ENCODE measurements around the gene MMP14.
"Not testable (repeated sequence)": the region's sequence is repeated elsewhere in the genome, so short reads cannot be mapped to it uniquely, and the experiment has no call there.

The MMP14 gene

DNA sequence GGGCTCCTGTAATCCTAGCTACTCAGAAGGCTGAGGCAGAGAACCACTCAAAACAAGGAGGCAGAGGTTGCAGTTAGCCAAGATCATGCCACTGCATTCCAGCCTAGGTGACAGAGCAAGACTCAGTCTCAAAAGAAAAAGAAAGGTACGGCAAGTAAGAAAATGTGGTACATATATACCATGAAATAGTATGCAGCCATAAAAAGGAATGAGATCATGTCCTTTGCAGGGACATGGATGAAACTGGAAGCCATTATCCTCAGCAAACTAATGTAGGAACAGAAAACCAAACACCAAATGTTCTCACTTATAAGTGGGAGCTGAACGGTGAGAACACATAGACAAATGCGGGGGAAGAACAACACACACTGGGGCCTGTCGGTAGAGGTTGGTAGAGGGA, 31.1 kb upstream of the MMP14 start:
- not testable (repeated sequence) for H3K9me3 ChIP-seq (ENCODE audit: control insufficient read depth, insufficient read depth, low read length); H3K4me1 ChIP-seq (ENCODE audit: insufficient read depth, low read length); H3K36me3 ChIP-seq (ENCODE audit: insufficient read depth, low read length); H3K9ac ChIP-seq (ENCODE audit: low read depth, low read length)

DNA sequence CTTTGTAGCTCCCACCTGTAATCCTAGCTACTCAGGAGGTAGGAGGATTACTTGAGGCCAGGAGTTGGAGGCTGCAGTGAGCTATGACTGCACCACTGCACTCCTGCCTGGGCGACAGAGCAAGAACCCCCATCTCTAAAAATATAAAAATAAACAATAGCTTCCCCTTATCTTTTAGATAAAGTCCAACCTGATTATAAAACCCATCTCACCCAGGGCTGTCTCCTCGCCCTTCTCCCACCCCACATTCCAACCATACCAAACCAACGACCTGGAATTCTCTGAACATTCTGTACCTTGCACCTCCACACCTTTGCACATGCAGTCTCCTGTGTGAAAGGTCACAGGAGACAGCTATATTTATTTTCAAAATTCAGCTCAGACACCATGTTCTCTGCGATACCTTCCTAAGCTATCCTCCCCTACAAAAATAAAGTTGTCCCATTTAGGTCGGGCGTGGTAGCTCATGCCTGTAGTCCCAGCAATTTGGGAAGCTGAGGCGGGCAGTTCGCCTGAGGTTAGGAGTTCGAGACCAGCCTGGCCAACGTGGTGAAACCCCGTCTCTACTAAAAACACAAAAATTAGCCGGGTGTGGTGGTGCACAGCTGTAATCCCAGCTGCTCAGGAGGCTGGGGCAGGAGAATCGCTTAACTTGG, 28.8 kb upstream of the MMP14 start:
- Histone ChIP-seq H3K4me1 (ENCODE audit: insufficient read depth, low read length) (0 out of 2 replicates have a peak, but pooled peaks cover 6% of the 10 kb centered on the region), H3K36me3 (ENCODE audit: insufficient read depth, low read length) (no peaks in the 10 kb centered on the region; the same call in 1 of the 2 replicates), H3K9ac (ENCODE audit: low read depth, low read length) (no peak overlapping the region)

GRCh38 chr14:22808388-22809209, 27.8 kb upstream of the MMP14 start:
- H3K4me1 ChIP-seq (ENCODE audit: insufficient read depth, low read length) = 0 out of 2 replicates have a peak, but pooled peaks cover 11% of the 10 kb centered on the region
- no peaks in the 10 kb centered on the region; the same call in 1 of the 2 replicates for H3K36me3 ChIP-seq (ENCODE audit: insufficient read depth, low read length)
- H3K9ac ChIP-seq (ENCODE audit: low read depth, low read length) = no peak overlapping the region
- H3K9me3 ChIP-seq (ENCODE audit: control insufficient read depth, insufficient read depth, low read length) = no peaks in the 10 kb centered on the region

More for the DNA sequence above, 28.8 kb upstream of the MMP14 start:
- H3K9me3 ChIP-seq (ENCODE audit: control insufficient read depth, insufficient read depth, low read length) = no peaks in the 10 kb centered on the region

DNA sequence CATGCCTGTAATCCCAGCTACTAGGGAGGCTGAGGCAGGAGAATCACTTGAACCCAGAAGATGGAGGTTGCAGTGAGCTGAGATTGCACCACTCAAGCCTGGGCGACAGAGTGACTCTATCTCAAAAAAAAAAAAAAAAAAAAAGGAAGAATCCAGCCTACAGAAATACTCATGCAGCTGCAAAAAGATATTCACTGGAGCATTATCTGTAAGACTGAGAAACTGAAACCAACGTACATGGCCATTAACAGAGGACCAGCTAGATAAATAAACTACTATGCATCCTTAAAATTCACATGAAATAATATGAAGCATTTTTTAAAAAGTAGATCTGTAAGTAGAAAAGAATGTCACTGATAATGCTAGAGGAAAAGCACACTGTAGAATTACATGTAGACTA, 24.7 kb upstream of the MMP14 start:
- Histone ChIP-seq H3K9ac (ENCODE audit: low read depth, low read length) (no peak overlapping the region), H3K9me3 (ENCODE audit: control insufficient read depth, insufficient read depth, low read length) (no peaks in the 10 kb centered on the region), H3K36me3 (ENCODE audit: insufficient read depth, low read length) (no peaks in the 10 kb centered on the region; the same call in 1 of the 2 replicates), H3K4me1 (ENCODE audit: insufficient read depth, low read length) (peaks cover 25% of the 10 kb centered on the region)

DNA sequence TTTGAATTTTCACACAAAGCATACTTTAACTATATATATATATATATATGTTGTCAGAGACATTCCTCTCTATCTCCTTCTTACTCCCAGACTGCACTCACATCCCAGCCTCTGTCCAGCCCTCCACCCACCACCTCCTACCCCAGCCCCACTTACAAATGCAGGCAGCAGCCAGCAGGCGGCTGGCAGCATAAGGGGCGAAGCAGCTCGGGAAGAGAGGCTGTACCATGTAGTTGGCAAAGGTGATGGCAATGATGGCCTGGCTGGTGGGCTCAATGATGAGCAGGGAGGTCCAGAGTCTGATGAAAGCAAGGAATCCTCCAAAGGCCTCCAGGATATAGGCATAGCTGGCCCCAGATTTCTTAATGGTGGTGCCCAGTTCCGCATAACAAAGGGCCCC, 23.6 kb upstream of the MMP14 start:
- H3K9me3 ChIP-seq (ENCODE audit: control insufficient read depth, insufficient read depth, low read length) = no peaks in the 10 kb centered on the region
- peaks cover 19% of the 10 kb centered on the region for H3K4me1 ChIP-seq (ENCODE audit: insufficient read depth, low read length)
- no peaks in the 10 kb centered on the region; the same call in 1 of the 2 replicates for H3K36me3 ChIP-seq (ENCODE audit: insufficient read depth, low read length)
- no peak overlapping the region for H3K9ac ChIP-seq (ENCODE audit: low read depth, low read length)

DNA sequence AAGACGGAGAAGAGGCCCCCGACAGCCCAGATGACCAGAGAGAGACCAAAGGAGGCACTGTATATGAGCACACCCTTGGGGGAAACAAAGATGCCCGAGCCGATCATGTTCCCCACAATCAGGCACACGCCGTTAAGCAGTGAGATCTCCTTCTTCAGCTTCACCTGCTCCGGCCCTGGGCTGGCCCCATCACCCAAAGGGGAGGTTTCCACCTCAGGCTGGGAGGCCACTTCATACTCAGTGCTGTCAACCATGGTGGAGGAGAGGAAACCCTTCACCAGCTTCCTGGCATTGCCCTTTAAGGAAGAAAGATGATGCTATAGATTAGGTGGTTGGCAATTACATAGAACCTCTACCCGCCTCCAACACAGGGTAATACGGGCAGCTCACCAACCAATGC, 23.2 kb upstream of the MMP14 start:
- H3K36me3 ChIP-seq (ENCODE audit: insufficient read depth, low read length) = no peaks in the 10 kb centered on the region; the same call in 1 of the 2 replicates
- H3K9ac ChIP-seq (ENCODE audit: low read depth, low read length) = no peak overlapping the region
- peaks cover 19% of the 10 kb centered on the region for H3K4me1 ChIP-seq (ENCODE audit: insufficient read depth, low read length)
- H3K9me3 ChIP-seq (ENCODE audit: control insufficient read depth, insufficient read depth, low read length) = no peaks in the 10 kb centered on the region

DNA sequence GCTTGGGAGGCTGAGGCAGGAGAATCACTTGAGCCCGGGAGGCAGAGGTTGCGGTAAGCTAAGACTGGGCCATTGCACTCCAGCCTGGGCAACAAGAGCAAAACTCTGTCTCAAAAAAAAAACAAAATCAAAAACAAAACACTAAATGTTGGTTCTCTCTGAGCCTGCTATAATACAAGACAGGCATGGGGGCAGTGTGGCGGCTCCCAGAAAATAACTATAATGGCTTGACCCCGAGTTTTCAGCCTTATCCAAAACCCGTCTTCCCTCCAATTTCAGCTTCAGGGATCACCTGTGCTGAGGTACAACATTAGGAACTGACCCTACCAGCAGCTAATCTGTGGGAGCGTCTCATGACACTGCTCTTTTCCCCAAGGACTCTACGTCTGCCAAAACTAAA, 22.0 kb upstream of the MMP14 start:
- Histone ChIP-seq H3K36me3 (ENCODE audit: insufficient read depth, low read length) (no peaks in the 10 kb centered on the region; the same call in 1 of the 2 replicates), H3K9me3 (ENCODE audit: control insufficient read depth, insufficient read depth, low read length) (no peaks in the 10 kb centered on the region), H3K4me1 (ENCODE audit: insufficient read depth, low read length) (peaks cover 24% of the 10 kb centered on the region), H3K9ac (ENCODE audit: low read depth, low read length) (no peak overlapping the region)

GRCh38 chr14:22814941-22815713, 21.3 kb upstream of the MMP14 start, which contains the start of gene SLC7A7:
Gene SLC7A7, minus strand, starts transcription at chr14:22815435. Its CDS starts 2,037 bp downstream, at chr14:22813398.
- Histone ChIP-seq H3K9me3 (ENCODE audit: control insufficient read depth, insufficient read depth, low read length) (no peaks in the 10 kb centered on the region), H3K4me1 (ENCODE audit: insufficient read depth, low read length) (peaks cover 31% of the 10 kb centered on the region), H3K9ac (ENCODE audit: low read depth, low read length) (no peak within 1 kb of the TSS), H3K36me3 (ENCODE audit: insufficient read depth, low read length) (no peaks in the 10 kb centered on the region; the same call in 1 of the 2 replicates)

- Histone ChIP-seq H3K9ac (ENCODE audit: low read depth, low read length) (peak overlapping the region; percentile 49), H3K36me3 (ENCODE audit: insufficient read depth, low read length) (no peaks in the 10 kb centered on the region), H3K4me1 (ENCODE audit: insufficient read depth, low read length) (peaks cover 35% of the 10 kb centered on the region), H3K9me3 (ENCODE audit: control insufficient read depth, insufficient read depth, low read length) (no peaks in the 10 kb centered on the region)
Measured at GRCh38 chr14:22819151-22819988, 17.0 kb upstream of the MMP14 start.

DNA sequence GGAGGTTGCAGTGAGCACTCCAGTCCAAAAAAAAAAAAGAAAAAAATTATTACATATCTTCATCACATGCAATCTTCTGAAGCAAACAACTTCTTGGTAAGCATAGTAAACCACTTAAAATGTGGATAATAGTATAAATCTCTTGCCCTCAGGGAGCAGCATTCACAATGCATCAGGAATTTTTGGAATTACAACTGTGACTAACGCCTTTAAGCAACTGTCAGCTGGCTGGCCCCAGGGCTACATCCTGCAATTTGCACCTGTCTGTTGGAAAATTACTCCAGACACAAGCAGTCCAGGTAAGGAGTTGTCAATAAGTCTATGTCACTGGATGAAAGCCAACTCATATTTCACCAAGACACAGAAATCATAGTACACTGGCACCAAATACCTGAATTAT, 15.7 kb upstream of the MMP14 start:
- H3K36me3 ChIP-seq (ENCODE audit: insufficient read depth, low read length) = no peaks in the 10 kb centered on the region
- peaks cover 30% of the 10 kb centered on the region for H3K4me1 ChIP-seq (ENCODE audit: insufficient read depth, low read length)
- H3K9ac ChIP-seq (ENCODE audit: low read depth, low read length) = peak overlapping the region; percentile 72; the same call in 1 of the 2 replicates
- no peaks in the 10 kb centered on the region for H3K9me3 ChIP-seq (ENCODE audit: control insufficient read depth, insufficient read depth, low read length)

DNA sequence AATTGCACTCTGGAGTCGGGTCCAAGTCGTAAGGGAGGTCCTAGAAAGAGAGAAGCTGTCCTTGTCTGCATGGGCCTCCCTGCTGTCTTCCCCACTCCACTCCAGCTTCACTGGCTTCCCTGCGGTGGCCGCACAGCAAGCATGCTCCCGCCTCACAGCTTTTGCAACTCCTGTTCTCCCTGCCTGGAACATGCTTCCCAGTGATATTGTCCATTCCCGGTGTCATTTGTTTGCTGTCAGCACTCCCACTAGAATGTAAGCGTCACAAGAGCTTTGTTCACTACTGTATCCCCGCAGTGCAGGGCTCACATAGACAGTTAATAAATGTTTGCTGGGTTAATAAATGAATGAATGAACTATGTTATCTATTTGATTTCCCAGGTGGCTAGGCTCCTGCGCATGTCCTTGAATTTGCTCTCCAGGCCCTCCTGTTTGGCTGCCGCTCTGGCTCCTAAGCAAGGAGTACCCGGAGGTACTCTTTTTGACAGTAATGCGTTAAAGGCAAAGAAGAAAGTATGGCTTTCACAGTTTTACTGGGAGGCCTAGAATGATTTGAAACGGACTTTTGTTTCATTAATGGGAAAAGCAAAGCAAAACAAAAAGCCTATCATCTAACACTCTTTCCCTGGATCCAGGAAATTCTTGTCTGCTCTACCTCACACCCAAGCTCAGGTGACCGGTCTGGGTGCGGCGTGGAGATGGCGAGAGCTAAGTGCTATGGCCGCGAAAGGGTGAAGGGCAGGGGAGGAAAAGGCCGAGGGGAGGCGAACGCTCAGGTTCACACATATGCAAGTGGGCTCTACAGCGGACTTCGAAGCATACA, 15.0 kb upstream of the MMP14 start:
- H3K9ac ChIP-seq (ENCODE audit: low read depth, low read length) = peak overlapping the region; percentile 72
- no peaks in the 10 kb centered on the region for H3K9me3 ChIP-seq (ENCODE audit: control insufficient read depth, insufficient read depth, low read length)
- H3K4me1 ChIP-seq (ENCODE audit: insufficient read depth, low read length) = peaks cover 28% of the 10 kb centered on the region
- H3K36me3 ChIP-seq (ENCODE audit: insufficient read depth, low read length) = no peaks in the 10 kb centered on the region

GRCh38 chr14:22822016-22822570, 14.3 kb upstream of the MMP14 start:
- no peaks in the 10 kb centered on the region for H3K9me3 ChIP-seq (ENCODE audit: control insufficient read depth, insufficient read depth, low read length)
- no peaks in the 10 kb centered on the region for H3K36me3 ChIP-seq (ENCODE audit: insufficient read depth, low read length)
- peaks cover 28% of the 10 kb centered on the region for H3K4me1 ChIP-seq (ENCODE audit: insufficient read depth, low read length)
- H3K9ac ChIP-seq (ENCODE audit: low read depth, low read length) = peak overlapping the region; percentile 92

Measured in ES-I3 (cell line).